Activated naive CD4-positive, alpha-beta T cell treated with anti-CD3 and anti-CD28 coated beads, Interleukin-2, amount 10 ng/mL, durations not matched to agents 7 days and 5 days (primary cell): ENCODE results near the gene PPP1R1A.

ENCODE experiments used
- CTCF ChIA-PET: fragments of 350-600 bp; sonication (Branson Sonifier 250); formaldehyde crosslinking; loops from one replicate; lab custom pipeline; 2021; ENCODE audit warnings: antibody characterized with exemption; lab: Charles Lee
- DNase-seq: peaks from one replicate; pipeline ENCODE4 v3.0.0-alpha.2; 2020
- H3K27ac Mint-ChIP-seq: one replicate; pipeline ENCODE4 v1.8.0; 2021; ENCODE audit warnings: mild to moderate bottlenecking, moderate library complexity, mixed read lengths
- H3K27me3 Mint-ChIP-seq: one replicate; pipeline ENCODE4 v1.8.0; 2021; ENCODE audit warnings: mild to moderate bottlenecking, mixed read lengths
- H3K36me3 Mint-ChIP-seq: one replicate; pipeline ENCODE4 v1.8.0; 2021; ENCODE audit warnings: mixed read lengths
- H3K4me1 Mint-ChIP-seq: one replicate; pipeline ENCODE4 v1.8.0; 2021; ENCODE audit warnings: mixed read lengths
- H3K4me3 Mint-ChIP-seq: one replicate; pipeline ENCODE4 v1.8.0; 2021; ENCODE audit warnings: mild to moderate bottlenecking, moderate library complexity, mixed read lengths
- H3K9me3 Mint-ChIP-seq: one replicate; pipeline ENCODE4 v1.8.0; 2021; ENCODE audit warnings: mixed read lengths

PPP1R1A gene

DNA sequence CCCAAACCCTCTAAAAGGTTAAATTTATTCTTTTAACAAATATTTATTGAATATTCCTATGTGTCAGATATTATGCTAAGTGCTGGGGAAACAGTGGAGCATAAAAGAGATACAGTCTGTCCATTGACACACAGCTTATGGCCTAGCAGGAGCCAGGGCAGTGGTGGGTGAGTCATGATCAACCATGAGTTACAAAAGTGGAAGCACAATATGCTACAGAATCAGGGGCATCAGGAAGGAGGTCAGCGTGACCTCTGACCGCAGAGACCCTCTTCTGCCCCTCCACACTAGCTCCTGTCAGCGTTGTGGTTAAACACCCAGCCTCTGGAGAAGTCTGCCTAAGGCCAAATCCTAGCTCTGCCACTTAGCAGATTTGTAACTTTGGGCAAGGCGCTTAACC is 4.7 kb upstream of the PPP1R1A start:
- Mint-ChIP-seq H3K4me3 (no peak overlapping the region), H3K27me3 (peaks cover 65% of the 10 kb centered on the region), H3K4me1 (peaks cover 10% of the 10 kb centered on the region), H3K27ac (no peak overlapping the region), H3K36me3 (no peaks in the 10 kb centered on the region), H3K9me3 (no peaks in the 10 kb centered on the region)
- CTCF ChIA-PET: interaction anchor here (0.7 to 2.9 kb wide), 6 partner anchors 8 to 479 kb away, joined by 3 to 13 read pairs (median 3); no protein-coding TSS in a partner anchor
- no peak for DNase-seq

DNA sequence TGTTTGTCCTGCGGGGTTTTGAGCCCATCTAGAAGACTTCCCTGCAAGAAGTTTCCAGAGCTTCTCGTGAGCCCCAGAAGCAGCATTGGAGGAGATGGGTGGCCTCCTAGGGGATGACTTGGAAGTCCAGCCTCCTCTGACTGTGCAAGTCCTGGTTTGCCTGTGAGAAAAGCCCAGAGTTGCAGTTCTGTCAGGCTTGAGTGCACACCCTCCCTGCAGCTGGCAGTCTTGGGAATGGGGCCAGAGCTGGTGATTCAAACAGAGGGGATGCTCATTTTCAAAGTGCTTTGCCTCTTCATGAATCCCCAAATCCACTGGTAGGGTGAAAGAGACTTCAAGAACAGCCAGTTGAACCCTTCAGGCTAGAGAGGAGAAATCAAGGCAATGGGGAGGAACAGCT is 3.9 kb upstream of the PPP1R1A start:
- H3K4me1 Mint-ChIP-seq: peaks cover 13% of the 10 kb centered on the region
- H3K36me3 Mint-ChIP-seq: no peaks in the 10 kb centered on the region
- no peak overlapping the region for H3K27ac Mint-ChIP-seq
- no peaks in the 10 kb centered on the region for H3K9me3 Mint-ChIP-seq
- no peak for DNase-seq
- CTCF ChIA-PET: interaction anchor here (0.7 to 2.9 kb wide), 6 partner anchors 8 to 480 kb away, joined by 3 to 13 read pairs (median 3); no protein-coding TSS in a partner anchor
- H3K27me3 Mint-ChIP-seq: peaks cover 73% of the 10 kb centered on the region
- H3K4me3 Mint-ChIP-seq: no peak overlapping the region

DNA sequence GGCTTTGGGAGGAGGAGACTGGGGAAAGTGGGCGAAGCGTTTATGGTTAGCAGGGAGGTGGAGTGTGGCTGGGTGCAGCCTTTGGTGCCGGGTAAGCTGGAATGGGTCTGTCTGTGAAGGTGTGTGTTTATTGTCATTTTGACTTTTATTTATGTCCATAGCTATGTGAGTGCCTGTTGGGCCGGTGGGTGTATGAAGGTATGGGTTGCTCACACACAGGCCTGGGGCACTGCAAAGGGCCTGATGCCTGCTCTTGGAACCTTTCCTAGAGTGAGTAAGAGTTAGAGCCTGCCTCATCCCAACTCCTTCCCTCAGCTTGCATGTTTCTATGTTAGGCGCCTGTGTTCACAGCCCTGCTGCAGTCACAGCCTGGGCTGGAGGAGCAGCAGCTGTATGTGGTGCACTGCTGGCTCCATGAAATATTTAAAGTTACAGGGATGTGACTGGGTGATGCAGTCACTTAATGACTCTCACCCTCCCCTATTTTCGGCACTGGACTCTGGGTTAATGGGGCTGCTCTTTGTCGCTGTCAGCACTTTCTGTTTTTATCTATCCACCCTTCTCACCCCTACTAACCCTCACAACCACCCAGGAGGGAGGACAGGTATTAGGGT is 2.6 kb upstream of the PPP1R1A start:
- no peak for DNase-seq
- peaks cover 79% of the 10 kb centered on the region for H3K27me3 Mint-ChIP-seq
- CTCF ChIA-PET: interaction anchor here (2.0 kb wide), 1 partner anchor 11 kb away, joined by 9 read pairs; no protein-coding TSS in a partner anchor
- H3K4me3 Mint-ChIP-seq: no peak overlapping the region
- no peaks in the 10 kb centered on the region for H3K9me3 Mint-ChIP-seq
- H3K4me1 Mint-ChIP-seq: peaks cover 10% of the 10 kb centered on the region
- no peaks in the 10 kb centered on the region for H3K36me3 Mint-ChIP-seq
- H3K27ac Mint-ChIP-seq: no peak overlapping the region

DNA sequence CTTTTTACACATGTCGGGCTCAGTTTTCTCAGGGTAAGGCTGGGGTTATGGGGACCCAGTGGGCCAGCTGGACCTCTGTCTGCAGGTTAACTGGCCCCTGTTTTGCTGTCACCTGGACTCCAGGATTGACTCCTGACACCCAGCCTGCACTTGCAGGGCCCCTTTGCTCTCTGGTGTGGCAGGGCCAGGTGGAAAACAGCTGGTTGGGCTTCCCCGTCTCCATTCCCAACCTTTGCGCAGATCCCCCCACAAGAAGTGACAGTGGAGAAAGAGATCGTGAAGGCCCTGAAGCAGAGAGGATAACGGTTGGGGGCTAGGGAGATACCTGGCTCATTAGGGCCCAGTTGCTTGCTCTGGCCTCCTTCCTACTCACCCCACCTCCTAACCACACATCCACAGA is 1.5 kb upstream of the PPP1R1A start:
- peaks cover 84% of the 10 kb centered on the region for H3K27me3 Mint-ChIP-seq
- H3K36me3 Mint-ChIP-seq: no peaks in the 10 kb centered on the region
- CTCF ChIA-PET: interaction anchor here (2.0 kb wide), 1 partner anchor 10 kb away, joined by 9 read pairs; no protein-coding TSS in a partner anchor
- no peak overlapping the region for H3K4me3 Mint-ChIP-seq
- DNase-seq: no peak
- no peaks in the 10 kb centered on the region for H3K9me3 Mint-ChIP-seq
- H3K27ac Mint-ChIP-seq: no peak overlapping the region
- peaks cover 10% of the 10 kb centered on the region for H3K4me1 Mint-ChIP-seq

DNA sequence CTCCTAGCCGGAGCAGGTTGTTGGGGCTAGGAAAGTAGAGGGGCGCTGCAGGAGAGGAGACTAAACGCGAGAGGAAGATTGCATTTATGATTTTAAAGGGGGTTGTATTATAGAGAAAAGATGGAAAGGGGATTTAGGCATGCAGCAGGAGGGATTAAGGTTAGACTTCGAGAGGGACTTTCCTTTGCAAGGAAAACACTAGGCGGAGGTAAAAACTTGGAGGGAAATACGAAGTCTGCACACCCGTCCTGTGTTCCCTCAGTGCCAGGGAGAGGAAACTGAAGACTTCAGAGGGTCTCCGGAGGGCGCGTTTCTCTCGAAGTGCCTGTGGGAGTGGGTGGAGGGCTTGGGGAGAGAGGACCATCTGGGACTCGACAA is 420 bp upstream of the PPP1R1A start:
- H3K27ac Mint-ChIP-seq: no peak overlapping the region
- no peaks in the 10 kb centered on the region for H3K9me3 Mint-ChIP-seq
- CTCF ChIA-PET: no interaction called here
- no peaks in the 10 kb centered on the region for H3K36me3 Mint-ChIP-seq
- H3K4me3 Mint-ChIP-seq: peak overlapping the region; percentile 22
- DNase-seq: no peak
- peaks cover 10% of the 10 kb centered on the region for H3K4me1 Mint-ChIP-seq
- peaks cover 92% of the 10 kb centered on the region for H3K27me3 Mint-ChIP-seq

DNA sequence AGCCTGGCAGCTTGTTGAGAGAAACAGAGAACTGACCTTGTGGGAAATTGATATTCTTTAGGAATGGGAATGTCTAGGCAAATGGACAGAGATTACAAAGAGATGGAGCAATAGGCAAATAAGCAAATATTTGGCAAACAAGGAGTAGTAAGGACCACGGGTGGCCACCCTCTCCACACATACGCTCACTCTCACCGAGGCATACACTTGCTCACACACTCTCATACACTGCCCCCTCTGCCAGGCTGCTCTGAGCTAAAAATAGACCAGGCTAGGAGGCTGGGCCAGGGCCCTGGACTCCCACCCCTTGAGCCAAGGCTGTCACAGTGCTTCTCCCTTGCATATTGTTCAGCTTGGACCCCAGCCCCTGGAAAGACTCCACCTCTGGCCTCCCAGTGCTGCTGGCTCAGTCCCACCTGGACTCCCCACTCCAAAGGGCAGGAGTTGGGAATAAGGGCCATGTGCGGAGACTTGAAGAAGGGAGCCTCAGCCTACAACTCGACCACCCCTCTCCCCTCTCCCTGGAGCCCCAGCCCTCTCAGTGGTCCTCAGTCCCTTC is 1.1 kb downstream of the PPP1R1A start:
- Mint-ChIP-seq H3K27ac (no peak overlapping the region), H3K27me3 (peaks cover 97% of the 10 kb centered on the region), H3K4me3 (no peak overlapping the region), H3K36me3 (no peaks in the 10 kb centered on the region), H3K9me3 (no peaks in the 10 kb centered on the region), H3K4me1 (peaks cover 10% of the 10 kb centered on the region)
- CTCF ChIA-PET: interaction anchor here (0.9 to 2.3 kb wide), 2 partner anchors 8 to 10 kb away, joined by 3 to 10 read pairs; no protein-coding TSS in a partner anchor
- no peak for DNase-seq

DNA sequence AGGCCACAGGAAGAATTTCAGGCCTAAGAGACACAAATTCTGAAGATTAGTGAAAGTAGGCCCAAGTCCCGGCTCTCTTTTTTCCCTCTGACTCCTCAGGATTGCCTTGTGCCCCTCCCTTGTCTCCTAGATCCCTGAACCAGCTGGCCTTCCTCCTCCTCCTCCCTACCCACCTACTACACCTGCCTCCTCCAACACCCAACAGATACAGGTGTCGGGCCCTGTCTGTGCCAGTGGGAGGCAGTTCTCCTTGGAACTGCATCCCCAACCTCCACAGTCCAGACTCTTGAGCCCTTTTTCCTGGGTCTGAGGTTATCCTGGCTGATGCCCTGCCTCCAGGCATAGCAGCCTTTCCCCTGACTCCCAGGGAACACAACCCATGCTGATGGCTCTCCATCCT is 1.8 kb downstream of the PPP1R1A start:
- CTCF ChIA-PET: interaction anchor here (0.7 to 2.3 kb wide), 2 partner anchors 9 to 11 kb away, joined by 3 to 10 read pairs; no protein-coding TSS in a partner anchor
- H3K27me3 Mint-ChIP-seq: peaks cover 95% of the 10 kb centered on the region
- no peak for DNase-seq
- H3K4me1 Mint-ChIP-seq: peaks cover 10% of the 10 kb centered on the region
- H3K4me3 Mint-ChIP-seq: no peak overlapping the region
- H3K9me3 Mint-ChIP-seq: no peaks in the 10 kb centered on the region
- no peaks in the 10 kb centered on the region for H3K36me3 Mint-ChIP-seq
- H3K27ac Mint-ChIP-seq: no peak overlapping the region

DNA sequence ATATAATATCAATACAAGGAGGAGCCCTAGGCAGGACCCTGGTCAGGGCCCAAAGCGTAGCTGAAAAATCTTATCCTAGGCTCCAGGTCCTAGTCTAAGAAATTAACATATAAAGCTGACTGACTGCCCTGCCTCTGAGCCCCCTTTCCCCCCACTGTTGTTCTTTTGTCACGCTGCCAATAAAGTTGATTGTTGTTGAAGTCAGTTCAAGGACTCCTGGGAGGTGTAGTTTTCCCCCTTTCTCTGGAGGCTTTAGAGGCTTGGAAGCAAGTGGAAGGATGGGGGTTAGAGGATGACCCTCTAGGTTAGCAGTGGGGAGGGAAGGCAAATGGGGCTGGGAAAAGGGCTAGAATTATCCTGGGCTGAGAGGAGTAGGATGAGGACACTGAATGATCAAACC is 3.2 kb downstream of the PPP1R1A start:
- CTCF ChIA-PET: no interaction called here
- H3K27ac Mint-ChIP-seq: no peak overlapping the region
- H3K27me3 Mint-ChIP-seq: peaks cover 89% of the 10 kb centered on the region

DNA sequence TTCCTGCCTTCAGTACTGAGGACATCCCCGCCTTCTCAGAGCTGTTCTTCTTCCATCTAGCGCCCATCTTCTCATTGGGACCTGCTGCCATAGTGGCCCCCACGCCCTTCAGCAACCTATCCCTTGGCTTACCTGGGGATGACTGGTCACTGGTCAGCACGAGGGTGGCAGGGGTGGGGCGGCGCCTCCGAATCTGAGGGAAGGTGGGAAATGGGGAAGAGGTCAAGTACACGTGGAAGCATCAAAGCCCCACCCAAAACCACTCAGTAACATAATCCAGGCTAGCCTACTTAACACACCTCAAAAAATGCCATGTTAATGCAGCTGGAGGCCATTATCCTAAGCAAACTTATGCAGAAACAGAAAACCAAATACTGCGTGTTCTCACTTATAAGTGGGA is 4.3 kb downstream of the PPP1R1A start:
- CTCF ChIA-PET: interaction anchor here (0.6 to 5.0 kb wide), 3 partner anchors 8 to 22 kb away, joined by 3 to 39 read pairs (median 3); no protein-coding TSS in a partner anchor
- no peak overlapping the region for H3K27ac Mint-ChIP-seq

More for the DNA sequence above, 3.2 kb downstream of the PPP1R1A start:
- no peak overlapping the region for H3K4me3 Mint-ChIP-seq
- H3K36me3 Mint-ChIP-seq: no peaks in the 10 kb centered on the region
- no peak for DNase-seq
- H3K4me1 Mint-ChIP-seq: peaks cover 10% of the 10 kb centered on the region
- H3K9me3 Mint-ChIP-seq: no peaks in the 10 kb centered on the region

DNA sequence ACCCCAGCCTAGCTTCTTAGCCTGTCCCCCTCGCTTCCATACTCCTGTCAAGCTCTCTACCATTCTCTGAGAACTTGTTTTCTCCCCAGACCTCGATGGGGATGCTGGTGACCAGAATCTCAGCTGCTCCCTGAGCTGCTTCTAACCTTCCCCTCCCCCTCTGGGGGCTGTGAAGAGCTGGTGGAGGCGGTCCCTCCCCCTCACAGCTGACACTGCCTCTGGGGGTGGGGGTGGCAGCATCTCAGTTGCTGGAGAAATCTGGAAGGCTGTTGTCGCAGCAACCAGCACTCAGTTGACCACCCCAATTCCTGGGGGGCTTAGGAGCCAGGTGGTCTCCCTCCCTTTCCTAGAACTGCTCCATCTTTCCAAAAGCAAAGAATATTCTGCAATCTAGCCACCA is 4.7 kb downstream of the PPP1R1A start:
- CTCF ChIA-PET: interaction anchor here (0.6 to 5.0 kb wide), 3 partner anchors 9 to 22 kb away, joined by 3 to 39 read pairs (median 3); no protein-coding TSS in a partner anchor
- peaks cover 81% of the 10 kb centered on the region for H3K27me3 Mint-ChIP-seq
- no peak overlapping the region for H3K27ac Mint-ChIP-seq
- H3K4me1 Mint-ChIP-seq: peaks cover 4% of the 10 kb centered on the region
- DNase-seq: no peak
- no peaks in the 10 kb centered on the region for H3K36me3 Mint-ChIP-seq
- no peaks in the 10 kb centered on the region for H3K9me3 Mint-ChIP-seq
- H3K4me3 Mint-ChIP-seq: no peak overlapping the region

More for the DNA sequence above, 4.3 kb downstream of the PPP1R1A start:
- no peaks in the 10 kb centered on the region for H3K9me3 Mint-ChIP-seq
- H3K36me3 Mint-ChIP-seq: no peaks in the 10 kb centered on the region
- H3K27me3 Mint-ChIP-seq: peaks cover 85% of the 10 kb centered on the region
- no peak for DNase-seq
- no peak overlapping the region for H3K4me3 Mint-ChIP-seq
- peaks cover 8% of the 10 kb centered on the region for H3K4me1 Mint-ChIP-seq

DNA sequence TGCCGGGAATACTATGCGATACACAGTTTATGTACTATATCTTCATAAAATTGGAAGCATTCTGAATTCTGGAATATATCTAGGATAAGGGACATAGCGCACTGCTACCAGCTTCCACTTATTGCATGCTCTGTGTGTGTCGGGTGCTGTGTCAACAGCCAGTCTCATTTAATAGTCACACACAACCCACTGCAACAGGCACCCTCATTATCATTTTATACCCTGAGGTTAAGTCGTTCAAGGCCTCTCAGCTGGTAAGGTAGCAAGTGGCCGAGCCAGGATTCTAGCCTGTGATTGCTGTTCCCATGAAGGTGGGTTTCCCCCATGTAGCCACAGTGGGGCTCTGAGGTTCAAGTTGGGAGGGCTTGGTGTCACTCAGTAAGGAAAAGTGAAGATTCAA is 7.0 kb downstream of the PPP1R1A start:
- no peaks in the 10 kb centered on the region for H3K4me1 Mint-ChIP-seq
- H3K9me3 Mint-ChIP-seq: no peaks in the 10 kb centered on the region
- H3K27me3 Mint-ChIP-seq: peaks cover 58% of the 10 kb centered on the region
- CTCF ChIA-PET: interaction anchor here (5.0 kb wide), 1 partner anchor 17 kb away, joined by 39 read pairs; no protein-coding TSS in a partner anchor
- no peak for DNase-seq
- H3K27ac Mint-ChIP-seq: no peak overlapping the region
- no peaks in the 10 kb centered on the region for H3K36me3 Mint-ChIP-seq
- H3K4me3 Mint-ChIP-seq: no peak overlapping the region

DNA sequence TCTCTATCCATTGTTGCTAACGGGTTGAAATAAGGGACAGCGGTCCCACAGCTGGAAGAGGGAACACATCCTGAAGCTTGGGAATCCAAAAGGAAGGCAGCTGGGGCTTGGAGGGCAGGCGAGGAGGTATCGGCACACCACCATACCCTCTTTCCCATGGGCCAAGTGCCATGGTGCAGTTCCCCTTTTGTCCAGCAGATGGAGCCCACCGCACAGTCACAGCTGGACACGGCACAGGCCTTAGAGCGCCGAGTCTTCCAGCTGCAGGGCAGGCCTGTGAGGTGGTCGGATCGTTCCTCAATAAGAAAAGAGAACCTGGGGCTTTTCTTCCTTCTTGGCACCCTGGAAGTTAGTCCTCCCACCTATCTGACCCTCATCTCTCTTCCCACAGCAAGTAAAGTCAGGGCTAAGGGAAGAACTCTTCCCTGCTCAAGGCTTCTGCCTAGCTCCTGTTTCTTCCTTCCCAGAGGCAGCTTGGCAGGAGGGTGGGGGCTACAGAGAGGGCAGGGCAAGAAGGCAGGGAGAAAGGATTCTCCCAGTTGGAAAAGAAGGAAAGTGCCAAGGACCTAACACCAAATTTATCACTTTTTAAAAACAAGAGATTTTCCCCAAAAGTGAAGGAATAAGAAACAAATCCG is 8.6 kb downstream of the PPP1R1A start:
- H3K9me3 Mint-ChIP-seq: no peaks in the 10 kb centered on the region
- H3K27me3 Mint-ChIP-seq: peaks cover 42% of the 10 kb centered on the region
- H3K4me3 Mint-ChIP-seq: no peak overlapping the region
- H3K4me1 Mint-ChIP-seq: no peaks in the 10 kb centered on the region
- DNase-seq: peak; percentile 87
- CTCF ChIA-PET: interaction anchor here (0.5 to 5.4 kb wide), 17 partner anchors 8 to 647 kb away, joined by 3 to 58 read pairs (median 7); no protein-coding TSS in a partner anchor
- peaks cover 7% of the 10 kb centered on the region for H3K36me3 Mint-ChIP-seq
- no peak overlapping the region for H3K27ac Mint-ChIP-seq

DNA sequence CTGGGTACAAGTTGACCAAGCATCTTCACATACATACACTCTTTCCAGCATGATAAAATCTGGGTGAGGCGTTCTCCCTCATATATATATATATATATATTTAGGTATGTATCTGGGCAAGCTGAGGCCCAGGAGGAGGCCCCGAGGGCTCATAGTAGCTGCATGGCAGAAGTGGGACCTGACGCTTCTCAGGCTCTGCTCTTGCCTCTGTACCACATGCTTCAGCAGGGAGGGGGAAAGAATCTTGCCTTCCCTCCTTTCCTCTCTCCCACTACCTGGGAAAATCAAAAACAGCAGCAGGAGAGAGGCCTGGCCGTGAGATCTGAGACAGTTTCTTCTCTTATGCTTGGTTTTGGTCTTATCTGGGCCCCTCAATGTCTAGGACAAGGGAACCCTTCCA is 9.2 kb downstream of the PPP1R1A start:
- Mint-ChIP-seq H3K4me1 (no peaks in the 10 kb centered on the region), H3K27ac (no peak overlapping the region), H3K9me3 (no peaks in the 10 kb centered on the region), H3K27me3 (peaks cover 37% of the 10 kb centered on the region), H3K4me3 (no peak overlapping the region), H3K36me3 (peaks cover 7% of the 10 kb centered on the region)
- CTCF ChIA-PET: interaction anchor here (1.0 to 5.4 kb wide), 13 partner anchors 8 to 498 kb away, joined by 3 to 58 read pairs (median 7); no protein-coding TSS in a partner anchor
- DNase-seq: no peak

DNA sequence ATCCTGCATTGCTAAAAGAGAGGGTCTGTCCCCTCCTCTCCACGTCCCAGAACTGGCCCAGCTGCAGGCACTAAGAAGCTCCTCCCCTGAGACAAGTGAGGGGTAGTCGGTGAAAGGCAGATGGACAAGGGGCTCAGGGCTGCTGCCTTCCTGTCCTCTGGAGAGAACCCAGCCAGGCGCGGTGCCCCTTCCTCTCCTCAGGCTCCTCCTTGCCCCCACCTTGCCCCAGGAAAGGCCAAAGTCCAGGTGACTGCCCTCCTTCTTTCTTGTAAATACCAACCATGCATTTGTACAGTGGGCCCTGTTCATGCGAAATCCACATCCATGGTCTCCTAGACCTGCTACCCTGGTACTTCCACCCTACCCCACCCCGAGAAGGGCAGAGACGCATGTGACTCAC is 9.7 kb downstream of the PPP1R1A start:
- CTCF ChIA-PET: interaction anchor here (0.8 to 5.4 kb wide), 6 partner anchors 11 to 498 kb away, joined by 3 to 58 read pairs (median 8); no protein-coding TSS in a partner anchor
- no peak overlapping the region for H3K27ac Mint-ChIP-seq

More for the DNA sequence above, 9.7 kb downstream of the PPP1R1A start:
- no peak for DNase-seq
- no peak overlapping the region for H3K4me3 Mint-ChIP-seq
- H3K27me3 Mint-ChIP-seq: peaks cover 32% of the 10 kb centered on the region
- no peaks in the 10 kb centered on the region for H3K4me1 Mint-ChIP-seq
- H3K36me3 Mint-ChIP-seq: peaks cover 7% of the 10 kb centered on the region
- no peaks in the 10 kb centered on the region for H3K9me3 Mint-ChIP-seq
